HG02840 (cell line): ENCODE results near the gene ARHGEF37.
A peak's percentile ranks its signal among the peaks of the same experiment; 100 is the strongest.
"Not testable (repeated sequence)": the region's sequence is repeated elsewhere in the genome, so short reads cannot be mapped to it uniquely, and the experiment has no call there.

Experiments
- ATAC-seq: cut with Tn5 transposase; IDR thresholded peaks from one replicate; pipeline ENCODE4 v1.9.1; 2021; ENCODE audit warnings: mild to moderate bottlenecking, moderate library complexity, moderate number of reproducible peaks; ENCODE audit not compliant: unreplicated experiment, low FRiP score

ARHGEF37 gene

GRCh38 chr5:149598234-149598633 is 16.9 kb downstream of the ARHGEF37 start:
- not testable (repeated sequence) for ATAC-seq

DNA sequence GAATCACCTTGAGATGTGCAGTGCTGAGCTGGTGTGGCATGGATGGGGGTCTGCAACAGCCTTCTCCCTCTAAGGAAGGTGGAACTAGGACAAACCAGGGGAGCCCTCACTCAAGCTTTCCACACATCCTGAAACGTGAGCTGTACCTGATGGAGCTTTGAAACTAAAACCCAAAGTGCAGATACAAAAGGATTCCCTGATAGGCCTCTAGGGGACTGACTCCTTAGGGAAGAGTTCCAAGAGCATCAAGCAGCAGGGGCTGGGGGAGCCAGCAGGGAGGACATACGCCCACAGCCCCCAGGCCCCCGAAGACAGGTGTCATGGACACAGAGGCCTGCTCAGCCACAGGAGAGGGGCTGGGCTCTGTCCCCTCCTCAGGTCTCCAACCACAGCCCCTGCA is 17.7 kb downstream of the ARHGEF37 start:
- ATAC-seq, result no peak

DNA sequence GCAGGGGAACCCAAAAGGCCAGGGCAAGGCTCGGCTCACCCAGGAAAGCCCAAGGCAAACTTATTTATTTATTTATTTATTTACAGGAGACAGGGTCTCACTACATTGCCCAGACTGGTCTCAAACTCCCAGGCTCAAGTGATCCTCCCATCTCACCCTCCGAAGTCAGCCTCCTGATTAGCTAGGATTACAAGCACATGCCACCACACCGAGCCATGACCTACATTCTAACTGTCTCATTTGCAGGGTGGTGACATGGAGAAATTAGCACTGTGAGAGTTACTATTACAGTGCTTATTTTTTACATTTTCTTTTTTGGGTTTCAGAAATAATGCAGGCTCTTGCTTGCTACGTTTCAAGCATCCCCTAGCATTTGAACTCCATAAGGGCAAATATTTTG is 18.1 kb downstream of the ARHGEF37 start:
- no peak for ATAC-seq

- no peak for ATAC-seq
Measured at GRCh38 chr5:149600932-149601331, 19.6 kb downstream of the ARHGEF37 start.

GRCh38 chr5:149603210-149603609 is 21.9 kb downstream of the ARHGEF37 start:
- no peak for ATAC-seq

DNA sequence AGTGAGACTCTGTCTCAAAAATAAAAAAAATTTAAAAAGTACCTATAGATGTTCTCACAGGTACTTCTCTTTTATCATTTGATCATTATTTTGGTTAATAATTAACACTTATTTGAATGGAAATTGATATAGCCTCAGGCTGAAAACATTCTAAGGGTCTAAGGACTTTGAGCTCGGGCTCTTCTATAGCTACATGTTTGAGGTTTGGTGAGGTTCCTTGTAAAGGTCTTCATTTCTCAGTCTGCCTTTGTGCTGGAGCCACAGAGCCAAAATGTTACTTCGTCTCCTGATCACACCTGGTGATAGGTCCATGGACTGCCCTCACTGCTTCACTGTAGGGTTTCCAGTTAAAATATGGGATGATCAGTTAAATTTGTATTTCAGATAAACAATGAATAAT is 22.6 kb downstream of the ARHGEF37 start:
- no peak for ATAC-seq

DNA sequence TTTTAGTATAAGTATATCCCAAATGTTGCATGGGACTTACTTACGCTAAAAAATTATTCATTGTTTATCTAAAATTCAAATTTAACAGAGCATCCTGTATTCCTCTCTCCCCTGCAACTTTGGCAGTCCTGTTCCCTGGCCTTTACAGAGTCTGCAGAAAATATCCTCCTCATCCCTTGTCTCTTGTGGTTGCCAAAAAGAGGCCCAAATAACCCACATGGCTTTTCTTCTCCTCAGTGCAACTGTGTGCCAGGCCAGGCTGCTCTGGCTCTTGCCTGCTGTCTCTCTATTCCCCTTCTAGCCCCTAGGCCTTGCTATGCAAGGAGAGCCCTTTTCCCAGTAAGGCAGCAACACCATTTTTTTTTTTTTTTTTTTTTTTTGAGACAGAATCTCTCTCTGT is 23.0 kb downstream of the ARHGEF37 start:
- no peak for ATAC-seq

- ATAC-seq, result no peak
Measured at GRCh38 chr5:149605354-149605997, 24.2 kb downstream of the ARHGEF37 start.

GRCh38 chr5:149605998-149606724 is 24.9 kb downstream of the ARHGEF37 start:
- peak; percentile 95 for ATAC-seq

- no peak for ATAC-seq
Measured at GRCh38 chr5:149608936-149609545, 27.7 kb downstream of the ARHGEF37 start.

GRCh38 chr5:149609640-149610219 is 28.4 kb downstream of the ARHGEF37 start:
- ATAC-seq, result no peak

DNA sequence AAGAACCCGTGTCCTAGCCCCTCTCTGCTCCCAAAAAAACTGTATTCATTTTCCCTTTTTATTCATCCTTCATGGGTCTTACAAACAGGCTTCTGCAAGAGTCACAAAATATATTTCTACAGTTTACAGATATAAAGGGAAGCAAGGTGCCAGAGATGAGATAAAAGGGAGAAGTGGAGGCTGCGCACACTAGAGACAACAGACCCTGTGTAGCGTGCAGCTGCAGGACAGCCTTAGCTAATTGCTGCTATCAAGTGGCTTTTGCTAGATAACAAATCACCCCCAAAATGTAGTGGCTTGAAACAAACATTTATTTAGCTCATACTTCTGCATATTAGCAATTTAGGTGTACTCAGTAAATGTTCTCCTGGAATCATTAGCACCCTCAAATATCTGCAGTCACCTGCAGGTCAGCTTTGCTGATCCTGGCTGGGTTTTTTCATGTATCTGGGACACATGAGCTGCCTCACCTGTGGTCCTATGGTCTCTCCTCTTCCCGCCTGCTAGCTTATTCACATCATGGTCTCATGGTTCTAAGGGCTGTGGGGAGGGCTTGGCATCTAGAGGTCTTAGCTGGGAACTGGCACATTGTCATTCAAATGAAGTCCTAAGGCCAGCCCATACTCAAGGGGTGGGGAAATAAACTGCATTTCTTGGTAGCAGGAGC is 29.4 kb downstream of the ARHGEF37 start:
- ATAC-seq, result no peak

- no peak for ATAC-seq
Measured at GRCh38 chr5:149611326-149611725, 30.0 kb downstream of the ARHGEF37 start.

- ATAC-seq, result no peak
Measured at GRCh38 chr5:149614034-149614907, 33.0 kb downstream of the ARHGEF37 start.

GRCh38 chr5:149615976-149616375 is 34.7 kb downstream of the ARHGEF37 start:
- ATAC-seq, result no peak

DNA sequence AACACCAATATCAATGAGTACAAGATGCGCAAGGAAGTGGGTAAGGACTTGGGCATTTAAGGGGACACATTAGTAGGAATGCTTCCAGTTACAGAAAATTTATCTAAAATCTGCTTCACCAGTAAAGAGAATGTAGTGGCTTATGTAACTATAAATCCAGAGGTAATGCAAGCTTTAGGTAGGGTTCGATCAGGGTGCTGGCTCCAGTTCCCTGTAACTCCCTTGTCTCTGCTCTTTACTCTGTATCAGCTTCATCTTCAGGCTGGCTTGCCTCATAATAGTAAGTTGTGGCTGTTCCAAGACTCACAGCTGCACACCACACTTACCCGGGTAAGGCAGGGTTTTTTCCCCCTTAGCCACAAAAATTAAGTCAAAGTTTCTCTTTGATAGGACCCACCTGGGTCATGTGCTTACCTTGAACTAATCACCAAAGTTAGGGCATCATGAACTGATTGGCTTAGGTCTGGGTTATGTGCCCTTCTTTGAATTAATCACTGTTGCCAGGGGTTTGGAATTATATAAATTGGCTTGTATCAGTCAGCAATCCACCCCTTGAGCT is 35.5 kb downstream of the ARHGEF37 start:
- no peak for ATAC-seq

DNA sequence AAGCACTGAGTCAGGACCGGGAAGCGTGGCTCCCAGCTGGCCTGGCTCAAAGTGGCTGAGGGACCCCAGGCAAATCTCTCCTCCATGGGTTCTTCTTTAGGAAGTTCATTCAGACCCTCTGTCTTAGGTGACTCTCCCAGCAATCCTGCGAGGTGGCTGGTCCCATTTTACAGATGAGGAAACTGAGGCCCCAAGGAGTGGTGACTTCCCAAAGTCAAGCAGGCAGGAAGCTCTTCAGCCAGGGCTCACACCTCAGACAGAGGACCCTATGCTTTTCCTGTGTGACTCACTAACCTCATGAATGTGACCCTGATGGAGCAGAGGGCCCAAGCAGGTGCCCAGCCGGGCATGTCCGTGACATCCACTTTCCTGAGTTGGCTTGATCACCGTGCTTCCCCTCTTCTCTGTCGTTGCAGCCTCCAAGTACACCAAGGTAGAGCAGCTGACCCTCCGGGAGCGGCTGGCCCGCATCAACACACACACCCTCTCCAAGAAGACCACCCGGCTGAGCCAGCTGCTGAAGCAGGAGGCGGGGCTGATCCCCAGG is 36.5 kb downstream of the ARHGEF37 start:
- no peak for ATAC-seq

DNA sequence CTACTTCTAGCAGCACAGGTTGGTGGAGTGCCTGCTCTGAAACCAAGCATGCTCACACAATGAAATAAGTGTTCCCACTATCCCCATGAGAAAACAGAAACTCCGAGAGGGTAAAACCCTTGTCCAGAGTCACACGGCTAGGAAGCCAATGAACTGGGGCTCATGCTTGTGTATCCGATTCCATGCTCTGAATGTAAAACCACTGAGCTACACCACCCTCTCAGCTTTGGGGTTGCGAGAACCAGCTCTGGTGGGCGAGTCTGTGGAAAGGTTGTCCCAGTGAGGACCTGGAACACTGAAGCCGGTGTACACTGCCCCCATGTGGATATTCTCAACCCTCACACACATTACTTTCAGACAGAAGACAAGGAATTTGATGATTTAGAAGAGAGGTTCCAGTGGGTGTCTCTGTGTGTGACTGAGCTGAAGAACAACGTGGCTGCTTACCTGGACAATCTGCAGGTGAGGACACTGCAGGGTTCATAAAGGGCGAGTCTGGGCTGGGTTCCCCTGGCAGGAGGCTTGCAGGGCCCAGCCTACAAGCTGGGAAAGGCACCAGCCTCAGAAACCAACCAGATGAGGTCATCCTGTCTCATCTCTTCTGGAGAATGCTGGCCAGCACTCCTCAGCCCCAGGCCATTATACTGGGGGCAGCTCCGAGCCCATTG is 37.4 kb downstream of the ARHGEF37 start:
- ATAC-seq, result no peak
